PC-9 (cell line): ENCODE data around the gene EXT2. TPM values are rescaled to one million over a fixed set of nuclear protein-coding genes. Genes with fewer than 3 reads are reported as not detected.

ENCODE experiments used
- BruUV-seq: library from RNA; stranded (reverse); fragments of 400-500 nt; replicated peaks from 2 replicates; lab custom pipeline; 2021; lab: Mats Ljungman, UMichigan
- CTCF ChIA-PET: fragments of 300-600 bp; sonication (Branson Sonifier 250); formaldehyde crosslinking; loops from one replicate; lab custom pipeline; 2022; ENCODE audit warnings: antibody characterized with exemption; lab: Charles Lee
- POLR2A ChIA-PET: fragments of 300-600 bp; sonication (Branson Sonifier 250); formaldehyde crosslinking; loops from one replicate; lab custom pipeline; 2022; ENCODE audit warnings: antibody characterized with exemption; ENCODE audit not compliant: unreplicated experiment; lab: Charles Lee
- DNase-seq, 2 experiments: peaks; one replicate each; pipeline versions ENCODE4 v3.0.0 to v3.0.0-alpha.2; 2015 to 2022; ENCODE audit warnings: mixed read lengths in 1 of 2
- H2AFZ ChIP-seq: fragments of 200-600 bp; sonication (generic); 2 replicates; pipeline ENCODE4 v1.8.1; 2017; ENCODE audit warnings: antibody characterized with exemption
- H3F3A ChIP-seq: fragments of 200-600 bp; sonication (generic); 2 replicates; pipeline ENCODE4 v1.8.1; 2017; ENCODE audit warnings: antibody characterized with exemption, mild to moderate bottlenecking, low read depth; ENCODE audit not compliant: insufficient read depth
- H3K27ac ChIP-seq: fragments of 200-600 bp; sonication (generic); 2 replicates; pipeline ENCODE4 v1.6.1; 2016; ENCODE audit warnings: mixed run types
- H3K27me3 ChIP-seq: fragments of 200-600 bp; sonication (generic); 2 replicates; pipeline ENCODE4 v1.6.1; 2016; ENCODE audit warnings: low read depth, mixed run types; ENCODE audit not compliant: insufficient read depth
- H3K36me3 ChIP-seq: fragments of 200-600 bp; sonication (generic); 2 replicates; pipeline ENCODE4 v1.6.1; 2016; ENCODE audit warnings: low read depth, mixed run types
- H3K4me1 ChIP-seq: fragments of 200-600 bp; sonication (generic); replicated peaks from 2 replicates; pipeline ENCODE4 v1.6.1; 2016; ENCODE audit warnings: mixed run types; ENCODE audit not compliant: insufficient read depth
- H3K4me2 ChIP-seq: fragments of 200-600 bp; sonication (generic); 2 replicates; pipeline ENCODE4 v1.6.1; 2017; ENCODE audit warnings: mixed run types
- H3K4me3 ChIP-seq: fragments of 200-600 bp; sonication (generic); 2 replicates; pipeline ENCODE4 v1.6.1; 2016; ENCODE audit warnings: mixed run types
- H3K79me2 ChIP-seq: fragments of 200-600 bp; sonication (generic); 2 replicates; pipeline ENCODE4 v1.6.1; 2017; ENCODE audit warnings: low read depth, mixed run types
- H3K9me2 ChIP-seq: fragments of 200-600 bp; sonication (generic); 2 replicates; pipeline ENCODE4 v1.8.1; 2017; ENCODE audit warnings: mild to moderate bottlenecking; ENCODE audit not compliant: insufficient read depth
- H3K9me3 ChIP-seq: fragments of 200-600 bp; sonication (generic); 2 replicates; pipeline ENCODE4 v1.8.1; 2016; ENCODE audit warnings: low read depth; ENCODE audit not compliant: insufficient read depth
- H4K20me1 ChIP-seq: fragments of 200-600 bp; sonication (generic); 2 replicates; pipeline ENCODE4 v1.8.1; 2017; ENCODE audit not compliant: insufficient read depth
- CTCF ChIP-seq: fragments of 200-600 bp; sonication (generic); conservative IDR thresholded peaks from 2 replicates; pipeline ENCODE4 v1.6.1; 2017; ENCODE audit warnings: mixed run types, antibody characterized with exemption, mild to moderate bottlenecking, moderate library complexity
- EZH2 ChIP-seq: fragments of 200-600 bp; sonication (generic); IDR thresholded peaks from 2 replicates; pipeline ENCODE4 v1.8.0; 2017; ENCODE audit warnings: antibody characterized with exemption, low read depth
- intact Hi-C: fragments of 100-400 bp; cut with micrococcal nuclease; formaldehyde crosslinking; loops from one replicate; pipeline ENCODE4 v1.10.0; 2022; ENCODE audit not compliant: unreplicated experiment
- total RNA-seq: library from RNA; stranded (reverse); gene quantifications from 2 replicates; pipeline ENCODE4 v1.2.3, GENCODE V29; 2021

Gene EXT2
- total RNA-seq, 1 experiment from 2014 or later: 72.4 TPM

GRCh38 chr11:44288133-44288526 lies 192.7 kb downstream of the EXT2 start:
- Histone ChIP-seq H3K79me2 (no peaks in the 10 kb centered on the region), H3K9me3 (no peaks in the 10 kb centered on the region), H3K9me2 (no peaks in the 10 kb centered on the region), H3K4me2 (no peak overlapping the region), H3F3A (no peaks in the 10 kb centered on the region), H3K36me3 (no peaks in the 10 kb centered on the region), H4K20me1 (no peaks in the 10 kb centered on the region), H3K27me3 (peaks cover 8% of the 10 kb centered on the region), H3K27ac (no peak overlapping the region), H2AFZ (no peak overlapping the region), H3K4me1 (no peaks in the 10 kb centered on the region), H3K4me3 (no peak overlapping the region)
- CTCF ChIA-PET: no interaction called here
- no peak for DNase-seq
- no TSS peak for BruUV-seq
- POLR2A ChIA-PET: interaction anchor here (0.7 kb wide), 1 partner anchor 155 kb away, joined by 5 read pairs; no protein-coding TSS in a partner anchor
- intact Hi-C loops: loop anchor here (5.0 to 10.0 kb wide), 5 partner anchors 146 to 627 kb away; partner anchors contain the start of gene EXT2
- TF ChIP-seq EZH2 (no peak), CTCF (no peak)

GRCh38 chr11:44290208-44290607 lies 194.7 kb downstream of the EXT2 start:
- no peak overlapping the region for H2AFZ ChIP-seq
- no peaks in the 10 kb centered on the region for H3K9me3 ChIP-seq
- POLR2A ChIA-PET: no interaction called here
- no peaks in the 10 kb centered on the region for H3K36me3 ChIP-seq
- no TSS peak for BruUV-seq
- no peak overlapping the region for H3K4me3 ChIP-seq
- TF ChIP-seq CTCF (no peak), EZH2 (no peak)
- H3F3A ChIP-seq: no peaks in the 10 kb centered on the region
- intact Hi-C loops: no loop called here
- no peaks in the 10 kb centered on the region for H4K20me1 ChIP-seq
- CTCF ChIA-PET: no interaction called here
- DNase-seq: no peak
- no peak overlapping the region for H3K4me2 ChIP-seq
- no peaks in the 10 kb centered on the region for H3K9me2 ChIP-seq
- no peak overlapping the region for H3K27ac ChIP-seq
- no peaks in the 10 kb centered on the region for H3K4me1 ChIP-seq
- no peaks in the 10 kb centered on the region for H3K79me2 ChIP-seq
- H3K27me3 ChIP-seq: no peaks in the 10 kb centered on the region

Other genes starting within 250 kb of the EXT2 start
- gene ALKBH3, start 214.8 kb upstream of the EXT2 start, total RNA-seq: 47.3 and 60.7 TPM in 2 replicates
- not detected in 2 replicates for gene C11orf96, start 153.0 kb upstream of the EXT2 start, total RNA-seq
- gene ACCSL, start 47.7 kb upstream of the EXT2 start, total RNA-seq: not detected in 2 replicates
- gene ACCS, start 29.4 kb upstream of the EXT2 start, total RNA-seq: 44.6 and 48.9 TPM in 2 replicates
- not detected in 2 replicates for gene ALX4, start 214.5 kb downstream of the EXT2 start, total RNA-seq